NT2/D1 (cell line): ENCODE measurements around the gene RIPOR3.
"Not testable (repeated sequence)": the region's sequence is repeated elsewhere in the genome, so short reads cannot be mapped to it uniquely, and the experiment has no call there.

Experiments used
- DNase-seq: peaks from one replicate; pipeline ENCODE4 v3.0.0-alpha.2; 2011; ENCODE audit warnings: low read depth, low spot score
- H3K27me3 ChIP-seq: 2 replicates; pipeline ENCODE4 v1.6.0; 2011; ENCODE audit warnings: mild to moderate bottlenecking; ENCODE audit not compliant: insufficient read length, insufficient read depth
- H3K36me3 ChIP-seq: 2 replicates; pipeline ENCODE4 v1.6.1; 2011; ENCODE audit warnings: mild to moderate bottlenecking, low read length, mixed read lengths; ENCODE audit not compliant: insufficient read depth, insufficient read length
- H3K4me1 ChIP-seq: 2 replicates; pipeline ENCODE4 v1.5.1; 2011; ENCODE audit not compliant: insufficient read depth, insufficient read length
- H3K4me3 ChIP-seq: 2 replicates; pipeline ENCODE4 v1.5.1; 2011; ENCODE audit warnings: low read depth; ENCODE audit not compliant: insufficient read length
- H3K9ac ChIP-seq: 2 replicates; pipeline ENCODE4 v1.6.0; 2011; ENCODE audit warnings: low read depth; ENCODE audit not compliant: insufficient read length
- H3K9me3 ChIP-seq: 2 replicates; pipeline ENCODE4 v1.5.1; 2011; ENCODE audit warnings: mild to moderate bottlenecking, low read length; ENCODE audit not compliant: insufficient read depth
- SUZ12 ChIP-seq: IDR thresholded peaks from 2 replicates; pipeline ENCODE4 v1.6.1; 2011; ENCODE audit not compliant: insufficient read length, insufficient read depth; ENCODE audit errors: extremely low read depth
- YY1 ChIP-seq: IDR thresholded peaks from 2 replicates; pipeline ENCODE4 v1.6.1; 2011; ENCODE audit not compliant: insufficient read length, insufficient read depth
- ZNF274 ChIP-seq: IDR thresholded peaks from 2 replicates; pipeline ENCODE4 v1.6.1; 2011; ENCODE audit warnings: mild to moderate bottlenecking, low read depth, low read length

The RIPOR3 gene

DNA sequence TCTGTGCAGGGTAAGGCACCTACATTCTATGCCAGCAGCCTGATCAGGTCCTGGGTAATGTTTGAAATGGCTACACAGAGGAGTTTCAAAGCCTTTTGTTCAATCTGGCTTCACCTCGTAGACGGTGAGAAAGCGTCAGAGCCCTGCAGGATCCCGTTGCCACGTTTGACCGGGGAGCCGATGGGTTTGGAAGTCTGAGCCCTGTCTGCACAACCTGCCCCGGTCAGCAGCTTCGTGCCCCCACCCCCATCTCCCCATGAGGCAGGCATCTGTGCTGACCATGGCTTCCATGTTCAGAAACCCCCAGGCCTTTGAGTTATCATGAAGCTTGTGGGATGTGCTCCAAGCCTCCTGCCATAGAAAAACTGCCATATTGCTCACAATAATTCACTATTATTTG, 117.2 kb downstream of the RIPOR3 start:
- Histone ChIP-seq H3K4me3 (no peak overlapping the region), H3K9me3 (peaks cover 18% of the 10 kb centered on the region; the same call in 1 of the 2 replicates), H3K27me3 (no peaks in the 10 kb centered on the region), H3K4me1 (peaks cover 4% of the 10 kb centered on the region), H3K36me3 (peaks cover 81% of the 10 kb centered on the region), H3K9ac (no peak overlapping the region)
- DNase-seq: no peak
- TF ChIP-seq YY1 (no peak), SUZ12 (no peak), ZNF274 (no peak)

DNA sequence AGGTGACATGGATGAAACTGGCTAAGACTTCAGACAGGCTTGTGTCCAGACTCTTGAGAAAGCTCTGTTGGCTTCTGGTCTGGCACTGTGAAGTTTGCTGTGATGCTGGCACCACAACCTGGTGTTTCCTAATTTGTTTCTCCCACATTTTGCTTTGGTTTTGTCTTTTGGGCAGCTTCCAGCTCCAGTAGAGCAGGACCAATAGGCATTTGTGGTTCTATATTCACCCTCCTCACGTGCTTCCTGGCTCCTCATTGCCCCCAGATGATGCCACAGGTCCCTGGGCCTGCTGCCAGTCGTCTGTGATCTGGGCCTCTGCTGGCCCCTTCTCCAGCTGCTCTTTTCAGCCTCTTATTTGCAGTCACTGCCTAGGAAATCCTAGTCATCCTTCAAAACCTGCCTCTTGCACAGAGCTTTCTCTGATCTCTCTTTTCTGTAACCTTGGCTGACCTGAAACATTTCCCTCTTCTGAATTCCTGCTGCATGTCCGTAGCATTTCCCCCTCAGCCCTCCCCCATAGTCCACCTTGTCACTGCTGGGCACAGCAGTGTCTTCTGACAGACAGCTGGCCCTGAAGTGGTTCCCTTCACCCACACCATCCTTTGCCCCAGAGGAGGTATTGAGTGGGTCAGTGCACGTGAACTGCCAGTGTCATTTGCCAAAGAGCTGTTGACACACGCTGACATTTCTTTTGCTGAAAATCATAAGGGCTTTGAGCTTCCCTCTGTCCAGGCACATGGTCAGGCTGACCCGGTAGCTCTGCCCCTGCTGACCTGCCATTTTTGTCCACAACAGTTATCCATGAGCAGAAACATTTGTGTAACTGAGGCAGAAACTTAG, 118.2 kb downstream of the RIPOR3 start:
- H3K27me3 ChIP-seq: no peaks in the 10 kb centered on the region
- H3K9me3 ChIP-seq: peaks cover 11% of the 10 kb centered on the region; the same call in 1 of the 2 replicates
- no peak overlapping the region for H3K4me3 ChIP-seq
- peaks cover 4% of the 10 kb centered on the region for H3K4me1 ChIP-seq
- DNase-seq: no peak
- peaks cover 81% of the 10 kb centered on the region for H3K36me3 ChIP-seq
- TF ChIP-seq ZNF274 (no peak), SUZ12 (no peak), YY1 (no peak)
- H3K9ac ChIP-seq: no peak overlapping the region

DNA sequence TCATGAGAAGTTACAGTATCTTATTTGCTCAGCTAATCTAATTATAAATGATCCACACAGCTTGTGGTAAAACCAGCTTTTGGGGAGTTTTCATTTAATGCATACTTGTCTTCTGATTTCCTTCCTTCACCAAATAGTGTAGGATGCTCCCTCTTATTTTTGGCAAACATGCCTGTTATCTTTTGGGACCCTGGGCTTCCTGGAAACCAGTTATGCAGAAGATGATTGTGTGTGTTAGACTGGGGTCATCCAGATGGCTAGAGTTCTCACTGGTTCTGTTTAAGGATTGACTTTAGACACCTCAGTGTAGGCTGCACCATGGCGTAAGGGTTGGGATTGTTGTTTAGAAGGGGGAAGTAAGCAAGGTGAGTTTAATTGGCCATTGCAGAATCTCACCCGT, 119.9 kb downstream of the RIPOR3 start:
- TF ChIP-seq YY1 (no peak), SUZ12 (no peak), ZNF274 (no peak)
- Histone ChIP-seq H3K4me1 (peaks cover 7% of the 10 kb centered on the region), H3K36me3 (peaks cover 81% of the 10 kb centered on the region), H3K4me3 (no peak overlapping the region), H3K9ac (no peak overlapping the region), H3K27me3 (no peaks in the 10 kb centered on the region), H3K9me3 (no peaks in the 10 kb centered on the region)
- DNase-seq: no peak

DNA sequence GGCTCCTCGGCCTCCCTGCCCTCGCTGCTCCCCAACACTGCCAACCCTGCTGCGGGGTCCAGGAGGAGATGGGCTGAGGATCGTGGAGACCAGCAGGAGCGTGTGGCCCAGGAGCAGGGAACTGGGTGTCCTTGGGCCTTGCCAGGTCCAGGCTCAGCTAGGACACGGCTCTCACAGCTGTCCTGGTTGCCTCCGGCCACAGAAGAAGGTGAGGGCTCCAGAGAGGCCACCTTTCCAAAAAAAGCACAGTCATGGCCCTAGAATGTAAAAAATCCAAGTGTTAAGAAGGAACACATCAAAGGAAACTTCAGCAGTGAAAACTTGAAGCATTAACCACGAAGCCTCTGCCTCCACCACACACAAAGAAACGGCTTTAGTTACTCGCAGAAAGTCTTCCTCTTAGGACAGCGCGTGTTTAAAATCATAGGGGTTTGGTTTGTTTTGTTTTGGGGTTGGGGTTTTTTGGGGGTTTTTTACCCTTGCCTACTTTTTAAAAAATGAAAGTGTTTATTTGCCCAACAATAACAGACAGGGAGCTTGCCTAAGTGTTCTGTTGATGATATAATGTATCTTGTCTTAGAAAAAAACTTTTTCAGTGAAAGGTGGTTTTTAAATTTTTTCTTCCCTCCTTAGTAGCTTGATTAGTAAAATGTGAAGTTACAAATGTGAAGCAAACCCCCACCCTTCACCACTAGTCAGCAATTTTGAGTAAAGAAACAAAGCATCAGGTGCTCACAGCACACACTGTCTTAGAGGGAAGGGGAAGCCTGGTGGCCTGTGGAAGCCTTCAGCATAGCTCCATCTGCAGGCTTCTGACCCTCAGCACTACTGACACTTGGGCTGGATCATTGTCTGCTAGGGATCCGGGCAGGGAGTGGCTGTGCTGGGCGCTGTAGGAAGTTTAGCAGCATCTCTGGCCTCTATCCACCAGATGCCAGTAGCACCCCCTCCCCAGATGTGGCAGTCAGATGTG, 121.2 kb downstream of the RIPOR3 start:
- Histone ChIP-seq H3K27me3 (no peaks in the 10 kb centered on the region), H3K4me3 (no peak overlapping the region), H3K36me3 (peaks cover 81% of the 10 kb centered on the region), H3K4me1 (peaks cover 7% of the 10 kb centered on the region), H3K9ac (no peak overlapping the region), H3K9me3 (no peaks in the 10 kb centered on the region)
- DNase-seq: peak; percentile 25
- TF ChIP-seq SUZ12: no peak
- no peak for TF ChIP-seq ZNF274
- TF ChIP-seq YY1: no peak

DNA sequence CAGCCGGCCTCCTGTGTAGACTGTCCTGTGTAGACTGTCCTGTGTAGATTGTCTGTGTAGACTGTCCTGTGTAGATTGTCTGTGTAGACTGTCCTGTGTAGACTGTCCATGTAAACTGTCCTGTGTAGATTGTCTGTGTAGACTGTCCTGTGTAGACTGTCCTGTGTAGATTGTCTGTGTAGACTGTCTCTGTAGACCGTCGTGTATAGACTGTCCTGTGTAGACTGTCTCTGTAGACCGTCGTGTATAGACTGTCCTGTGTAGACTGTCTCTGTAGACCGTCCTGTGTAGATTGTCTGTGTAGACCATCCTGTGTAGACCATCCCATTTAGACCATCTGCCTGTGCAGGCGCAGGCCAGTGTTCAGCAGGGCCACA, 121.9 kb downstream of the RIPOR3 start:
- not testable (repeated sequence) for DNase-seq, H3K9me3 ChIP-seq, H3K4me3 ChIP-seq, H3K27me3 ChIP-seq, H3K4me1 ChIP-seq, H3K9ac ChIP-seq
- peaks cover 81% of the 10 kb centered on the region for H3K36me3 ChIP-seq

DNA sequence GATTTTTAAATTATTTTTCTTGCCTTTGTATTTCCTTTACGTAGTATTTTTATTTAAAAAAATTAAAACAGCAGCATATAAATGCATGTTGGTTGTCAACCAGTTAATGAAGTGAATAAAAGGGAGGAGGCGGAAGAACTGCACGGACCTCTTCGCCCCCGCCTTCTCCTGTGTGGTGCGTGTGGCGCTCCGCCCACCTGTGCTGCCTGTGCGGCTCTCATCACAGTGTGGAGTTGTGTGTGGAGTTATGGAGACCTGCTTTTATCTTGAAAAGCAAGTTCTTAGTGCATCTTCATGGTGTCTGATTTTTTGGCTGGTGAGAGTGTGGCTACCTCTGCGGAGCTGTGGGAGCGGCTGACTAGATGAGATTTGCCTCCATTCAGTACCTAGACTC, 122.8 kb downstream of the RIPOR3 start:
- Histone ChIP-seq H3K9ac (no peak overlapping the region), H3K9me3 (no peaks in the 10 kb centered on the region), H3K4me1 (peaks cover 7% of the 10 kb centered on the region), H3K36me3 (peaks cover 79% of the 10 kb centered on the region), H3K27me3 (no peaks in the 10 kb centered on the region), H3K4me3 (no peak overlapping the region)
- DNase-seq: no peak
- no peak for TF ChIP-seq YY1
- no peak for TF ChIP-seq ZNF274
- no peak for TF ChIP-seq SUZ12

DNA sequence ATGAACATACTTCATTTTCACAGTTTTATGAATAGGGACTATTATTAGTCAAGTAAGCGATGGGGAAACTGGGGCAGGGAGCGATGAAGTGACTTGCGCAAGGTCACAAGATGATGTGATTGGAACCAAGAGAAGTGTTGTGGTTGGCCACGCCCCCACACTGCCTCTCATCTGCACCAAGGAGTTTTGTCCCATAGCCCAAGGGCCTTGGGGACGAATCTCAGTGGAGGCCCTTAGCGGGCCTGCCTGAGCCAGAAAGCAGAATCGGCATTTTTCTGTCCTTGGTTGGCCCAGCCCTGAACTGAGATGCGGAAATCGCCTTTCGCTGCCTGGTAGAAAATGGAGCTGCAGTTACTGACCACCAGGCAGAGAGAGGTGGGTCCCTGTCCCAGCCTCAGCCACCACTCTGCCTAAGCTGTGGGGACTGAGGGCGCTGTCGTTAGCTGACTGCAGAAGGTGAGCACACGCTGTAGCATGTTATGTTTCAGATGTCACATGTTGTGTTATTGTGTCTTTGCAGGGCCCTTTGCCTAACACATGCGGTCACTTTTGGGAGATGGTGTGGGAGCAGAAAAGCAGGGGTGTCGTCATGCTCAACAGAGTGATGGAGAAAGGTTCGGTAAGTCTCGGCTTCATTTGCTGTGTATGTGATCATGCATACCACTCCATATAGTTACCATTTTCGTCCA, 123.3 kb downstream of the RIPOR3 start:
- Histone ChIP-seq H3K27me3 (no peaks in the 10 kb centered on the region), H3K9me3 (no peaks in the 10 kb centered on the region), H3K4me1 (peaks cover 7% of the 10 kb centered on the region), H3K4me3 (no peak overlapping the region), H3K36me3 (peaks cover 79% of the 10 kb centered on the region), H3K9ac (no peak overlapping the region)
- TF ChIP-seq ZNF274 (no peak), YY1 (no peak), SUZ12 (no peak)
- no peak for DNase-seq
